ENCODE measurements around the gene ZNF284.
A peak's percentile ranks its signal among the peaks of the same experiment; 100 is the strongest.

The ZNF284 gene

GRCh38 chr19:44069415-44069814 lies 2.5 kb upstream of the ZNF284 start:
- H3K4me3 ChIP-seq (ENCODE audit: low read depth, low read length): no peak overlapping the region
- TF ChIP-seq, protein P1, sequence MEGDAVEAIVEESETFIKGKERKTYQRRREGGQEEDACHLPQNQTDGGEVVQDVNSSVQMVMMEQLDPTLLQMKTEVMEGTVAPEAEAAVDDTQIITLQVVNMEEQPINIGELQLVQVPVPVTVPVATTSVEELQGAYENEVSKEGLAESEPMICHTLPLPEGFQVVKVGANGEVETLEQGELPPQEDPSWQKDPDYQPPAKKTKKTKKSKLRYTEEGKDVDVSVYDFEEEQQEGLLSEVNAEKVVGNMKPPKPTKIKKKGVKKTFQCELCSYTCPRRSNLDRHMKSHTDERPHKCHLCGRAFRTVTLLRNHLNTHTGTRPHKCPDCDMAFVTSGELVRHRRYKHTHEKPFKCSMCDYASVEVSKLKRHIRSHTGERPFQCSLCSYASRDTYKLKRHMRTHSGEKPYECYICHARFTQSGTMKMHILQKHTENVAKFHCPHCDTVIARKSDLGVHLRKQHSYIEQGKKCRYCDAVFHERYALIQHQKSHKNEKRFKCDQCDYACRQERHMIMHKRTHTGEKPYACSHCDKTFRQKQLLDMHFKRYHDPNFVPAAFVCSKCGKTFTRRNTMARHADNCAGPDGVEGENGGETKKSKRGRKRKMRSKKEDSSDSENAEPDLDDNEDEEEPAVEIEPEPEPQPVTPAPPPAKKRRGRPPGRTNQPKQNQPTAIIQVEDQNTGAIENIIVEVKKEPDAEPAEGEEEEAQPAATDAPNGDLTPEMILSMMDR (conservative IDR thresholded peaks at IDR 0.05; ENCODE audit: low read depth, low read length): no peak
- no peak for DNase-seq (ENCODE audit: low read depth)

GRCh38 chr19:44072543-44073401 lies 813 bp downstream of the ZNF284 start:
- peak overlapping the region; percentile 83 for H3K4me3 ChIP-seq (ENCODE audit: low read depth, low read length)
- peak; percentile 9 for DNase-seq (ENCODE audit: low read depth)
- TF ChIP-seq, protein P1 (conservative IDR thresholded peaks at IDR 0.05; ENCODE audit: low read depth, low read length): no peak

DNA sequence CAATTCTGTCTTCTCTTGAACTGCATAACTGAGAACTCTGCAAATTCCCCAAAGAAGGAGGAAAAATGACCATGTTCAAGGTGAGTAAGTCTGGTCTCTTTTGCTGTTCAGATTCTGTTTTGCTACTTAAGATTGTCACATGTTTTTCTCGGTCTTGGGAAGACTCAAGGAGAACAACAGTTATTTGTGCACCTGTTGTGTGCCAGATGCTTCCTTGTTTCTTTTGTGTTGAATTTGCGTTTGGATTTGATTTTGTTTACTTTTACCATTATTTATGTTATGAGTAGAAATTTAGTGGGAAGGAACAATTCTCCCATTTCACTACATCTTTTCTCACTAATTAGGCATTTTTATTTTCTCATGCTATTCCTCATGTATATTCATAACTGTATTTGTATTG lies 4.4 kb downstream of the ZNF284 start:
- no peak overlapping the region for H3K4me3 ChIP-seq (ENCODE audit: low read depth, low read length)
- TF ChIP-seq, protein P1 (conservative IDR thresholded peaks at IDR 0.05; ENCODE audit: low read depth, low read length): no peak
- DNase-seq (ENCODE audit: low read depth): no peak

GRCh38 chr19:44092108-44092507 lies 20.1 kb downstream of the ZNF284 start:
- TF ChIP-seq, protein P1 (conservative IDR thresholded peaks at IDR 0.05; ENCODE audit: low read depth, low read length): no peak
- no peak for DNase-seq (ENCODE audit: low read depth)
- no peak overlapping the region for H3K4me3 ChIP-seq (ENCODE audit: low read depth, low read length)

- peak; percentile 94 for DNase-seq (ENCODE audit: low read depth)
- TF ChIP-seq, protein P1 (conservative IDR thresholded peaks at IDR 0.05; ENCODE audit: low read depth, low read length): no peak
- peak within 1 kb of the TSS; percentile 85 for H3K4me3 ChIP-seq (ENCODE audit: low read depth, low read length)
Observed at GRCh38 chr19:44093931-44094765, 22.2 kb downstream of the ZNF284 start, which contains the start of gene ZNF224. Gene ZNF224, plus strand, starts transcription at chr19:44094361. Its CDS starts 3,513 bp downstream, at chr19:44097874.

DNA sequence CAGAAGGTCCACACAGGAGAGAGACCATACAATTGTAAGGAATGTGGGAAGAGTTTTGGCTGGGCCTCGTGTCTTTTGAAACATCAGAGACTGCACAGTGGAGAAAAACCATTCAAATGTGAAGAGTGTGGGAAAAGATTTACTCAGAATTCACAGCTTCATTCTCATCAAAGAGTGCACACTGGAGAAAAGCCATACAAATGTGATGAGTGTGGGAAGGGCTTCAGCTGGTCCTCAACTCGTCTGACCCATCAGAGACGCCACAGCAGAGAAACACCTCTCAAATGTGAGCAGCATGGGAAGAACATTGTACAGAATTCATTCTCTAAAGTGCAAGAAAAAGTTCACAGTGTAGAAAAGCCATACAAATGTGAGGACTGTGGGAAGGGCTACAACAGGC lies 35.8 kb downstream of the ZNF284 start:
- TF ChIP-seq, protein P1 (conservative IDR thresholded peaks at IDR 0.05; ENCODE audit: low read depth, low read length): no peak
- no peak overlapping the region for H3K4me3 ChIP-seq (ENCODE audit: low read depth, low read length)

More for the DNA sequence above, 35.8 kb downstream of the ZNF284 start:
- no peak for DNase-seq (ENCODE audit: low read depth)

All from choroid plexus epithelial cell (primary cell).